Mucosa of descending colon (tissue), 3 donors: ENCODE measurements around the gene RAB37. TPM values are rescaled to one million over a fixed set of nuclear protein-coding genes. Genes with fewer than 3 reads are reported as not detected.

Experiments used
- ATAC-seq: fragments of 200-7000 bp; cut with Tn5 transposase; one replicate; pipeline ENCODE4 v1.9.1; 2020; ENCODE audit warnings: mild to moderate bottlenecking, moderate library complexity
- DNase-seq, 3 donors: peaks; one replicate each; pipeline ENCODE4 v3.0.0-alpha.2; 2020
- H3K36me3 ChIP-seq: fragments of 200-600 bp; one replicate; pipeline ENCODE4 v1.8.0; 2021; ENCODE audit warnings: low read depth, mild to moderate bottlenecking
- H3K4me1 ChIP-seq: fragments of 200-600 bp; one replicate; pipeline ENCODE4 v1.8.0; 2021; ENCODE audit warnings: low read depth, mild to moderate bottlenecking
- H3K4me3 ChIP-seq: fragments of 200-600 bp; one replicate; pipeline ENCODE4 v1.8.0; 2021; ENCODE audit warnings: mild to moderate bottlenecking
- H3K9me3 ChIP-seq: fragments of 200-600 bp; one replicate; pipeline ENCODE4 v1.8.0; 2021; ENCODE audit warnings: mild to moderate bottlenecking
- intact Hi-C, 2 donors: fragments of 100-400 bp; cut with DNase I in 1 of 2; cut with micrococcal nuclease in 1 of 2; formaldehyde crosslinking; loops; one replicate each; pipeline versions ENCODE4 v1.11.0 to v1.11.1; 2022; cut with DNase I, micrococcal nuclease
- long read RNA-seq, 2 donors: library from polyadenylated mRNA; unstranded; transcript quantifications; one replicate each; pipeline ENCODE4 v2.0.0, GENCODE V29; 2019 to 2021
- total RNA-seq, 3 donors: library from RNA; stranded (reverse); fragmentation: NEBNext Ultra II Directional in 2 of 3; extraction: Animal tissue kit (Norgen Biotek cat#: 25700) in 2 of 3; gene quantifications; one replicate each; pipeline versions ENCODE4 v1.2.1 to v1.2.4, GENCODE V29; 2021 to 2023
- TF ChIP-seq, protein P1 (sequence below): fragments of 200-600 bp; IDR thresholded peaks from one replicate; pipeline ENCODE4 v1.8.0; 2022; ENCODE audit warnings: antibody characterized with exemption, mild to moderate bottlenecking
- donor health status: DM: no; HTN: no; CAD: no; lungs with moderate emphysema.
- donor health status: DM: no; HTN: no; CAD: no.
- donor health status: DM: no; HTN: yes; CAD: no.

Gene RAB37, protein sequence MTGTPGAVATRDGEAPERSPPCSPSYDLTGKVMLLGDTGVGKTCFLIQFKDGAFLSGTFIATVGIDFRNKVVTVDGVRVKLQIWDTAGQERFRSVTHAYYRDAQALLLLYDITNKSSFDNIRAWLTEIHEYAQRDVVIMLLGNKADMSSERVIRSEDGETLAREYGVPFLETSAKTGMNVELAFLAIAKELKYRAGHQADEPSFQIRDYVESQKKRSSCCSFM
- total RNA-seq = 1 to 10 TPM; 4.3 to 9.8 (median 9.0) TPM
- long read RNA-seq, donor 1, partial matches to known transcripts = 1 of 7 reads
- long read RNA-seq, donor 1, other reads (novel, unspliced or antisense) = 1 of 7 reads
- long read RNA-seq, donor 2, partial matches to known transcripts = 0 of 4 reads
- long read RNA-seq, donor 2, other reads (novel, unspliced or antisense) = 2 of 4 reads

DNA sequence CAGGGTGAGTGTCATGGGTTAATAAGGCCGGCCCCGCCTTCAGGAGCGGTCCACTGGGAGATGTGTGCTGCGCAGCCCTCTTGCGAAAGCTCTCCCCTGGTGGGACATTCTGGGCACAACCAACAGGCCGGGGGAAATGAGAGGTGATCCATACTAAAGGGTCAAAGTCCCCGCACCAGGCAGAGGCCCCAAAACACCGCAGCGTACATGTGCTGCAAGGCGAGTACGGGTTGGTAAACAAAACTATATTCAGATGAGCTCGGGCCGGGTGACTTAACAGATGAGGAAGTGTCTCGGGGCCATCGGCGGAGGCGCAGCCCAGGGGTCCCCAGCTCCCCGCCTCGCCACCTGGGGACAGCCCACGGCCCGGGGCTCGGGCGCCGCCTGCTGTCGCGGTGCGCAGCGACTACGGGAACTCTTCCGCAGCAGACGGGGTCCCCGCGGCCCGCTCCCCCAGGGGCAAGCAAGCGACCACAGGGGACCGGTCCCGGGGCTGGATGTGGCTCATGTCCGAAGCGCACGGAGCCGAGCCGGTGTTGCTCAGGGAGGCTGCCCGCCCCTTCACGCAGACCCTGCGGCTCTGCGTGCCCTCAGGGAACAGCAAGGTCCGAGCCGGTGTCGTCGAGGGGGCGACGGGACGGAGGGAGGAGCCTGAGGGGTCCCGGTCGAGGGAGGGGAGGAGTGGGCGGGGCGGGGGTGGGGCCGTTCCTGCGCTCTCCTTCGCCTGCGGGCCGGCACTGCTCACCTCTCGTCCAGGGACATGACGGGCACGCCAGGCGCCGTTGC lies at the start of gene RAB37:
Gene RAB37, plus strand, starts transcription at position 744 of the 786 bp plus-strand sequence. Its CDS starts 17 bp downstream, at position 761.
- ATAC-seq (peak; percentile 63), DNase-seq (peak in 2 of 3 donors; percentile 65 to 81)
- Histone ChIP-seq H3K4me3 (no peak within 1 kb of the TSS), H3K36me3 (no peaks in the 10 kb centered on the region), H3K9me3 (no peaks in the 10 kb centered on the region), H3K4me1 (peaks cover 27% of the 10 kb centered on the region)
- intact Hi-C loops = no loop called here
- TF ChIP-seq, protein P1, sequence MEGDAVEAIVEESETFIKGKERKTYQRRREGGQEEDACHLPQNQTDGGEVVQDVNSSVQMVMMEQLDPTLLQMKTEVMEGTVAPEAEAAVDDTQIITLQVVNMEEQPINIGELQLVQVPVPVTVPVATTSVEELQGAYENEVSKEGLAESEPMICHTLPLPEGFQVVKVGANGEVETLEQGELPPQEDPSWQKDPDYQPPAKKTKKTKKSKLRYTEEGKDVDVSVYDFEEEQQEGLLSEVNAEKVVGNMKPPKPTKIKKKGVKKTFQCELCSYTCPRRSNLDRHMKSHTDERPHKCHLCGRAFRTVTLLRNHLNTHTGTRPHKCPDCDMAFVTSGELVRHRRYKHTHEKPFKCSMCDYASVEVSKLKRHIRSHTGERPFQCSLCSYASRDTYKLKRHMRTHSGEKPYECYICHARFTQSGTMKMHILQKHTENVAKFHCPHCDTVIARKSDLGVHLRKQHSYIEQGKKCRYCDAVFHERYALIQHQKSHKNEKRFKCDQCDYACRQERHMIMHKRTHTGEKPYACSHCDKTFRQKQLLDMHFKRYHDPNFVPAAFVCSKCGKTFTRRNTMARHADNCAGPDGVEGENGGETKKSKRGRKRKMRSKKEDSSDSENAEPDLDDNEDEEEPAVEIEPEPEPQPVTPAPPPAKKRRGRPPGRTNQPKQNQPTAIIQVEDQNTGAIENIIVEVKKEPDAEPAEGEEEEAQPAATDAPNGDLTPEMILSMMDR = peak; percentile 28

DNA sequence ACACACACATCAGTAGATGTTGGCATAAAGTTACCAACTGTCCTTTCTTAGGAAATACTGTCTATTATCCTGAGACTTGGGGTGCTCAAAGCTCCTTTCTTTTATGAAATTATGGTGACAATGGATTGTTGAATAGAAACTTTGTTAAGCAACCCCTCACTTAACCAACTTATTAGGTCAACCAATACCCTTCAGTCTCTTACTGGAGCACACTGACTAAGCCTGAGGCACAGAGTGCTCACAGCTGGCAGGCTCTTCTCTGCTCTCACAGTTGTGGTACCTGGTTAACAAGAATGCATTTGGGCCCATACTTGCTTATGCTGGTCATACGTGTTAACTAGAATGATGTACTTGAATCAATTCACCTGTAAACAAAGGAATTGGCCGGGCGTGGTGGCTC lies 49.2 kb upstream of the RAB37 start:
- intact Hi-C loops = no loop called here
- Histone ChIP-seq H3K9me3 (no peaks in the 10 kb centered on the region), H3K4me1 (no peaks in the 10 kb centered on the region), H3K4me3 (no peak overlapping the region), H3K36me3 (no peaks in the 10 kb centered on the region)
- DNase-seq = no peak
- ATAC-seq = no peak
- TF ChIP-seq, protein P1 = no peak

DNA sequence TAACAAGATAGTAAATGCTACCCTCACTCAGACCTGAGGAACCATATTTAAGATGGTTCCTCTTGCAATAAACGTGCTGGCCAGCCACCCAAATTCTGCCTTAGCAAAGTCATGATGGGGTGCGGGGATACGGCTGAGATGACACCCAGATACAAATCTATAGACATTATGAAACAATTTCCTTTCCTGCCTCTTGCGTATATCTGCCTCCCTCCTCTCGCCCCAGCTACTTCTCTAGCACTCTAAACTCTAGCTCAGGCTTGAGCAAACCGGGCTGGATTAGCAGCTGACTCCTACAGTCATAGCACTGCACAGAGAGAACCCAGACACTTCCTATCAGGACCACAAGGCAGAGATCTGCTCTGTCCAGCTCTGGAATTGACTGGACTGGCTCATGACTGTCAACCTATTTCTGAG lies 46.6 kb upstream of the RAB37 start:
- DNase-seq (peak in 1 of 3 donors; percentile 23), ATAC-seq (peak; percentile 65)
- H3K4me3 ChIP-seq = no peak overlapping the region
- no peaks in the 10 kb centered on the region for H3K36me3 ChIP-seq
- H3K4me1 ChIP-seq = no peaks in the 10 kb centered on the region
- intact Hi-C loops = no loop called here
- no peaks in the 10 kb centered on the region for H3K9me3 ChIP-seq
- TF ChIP-seq, protein P1 = no peak

DNA sequence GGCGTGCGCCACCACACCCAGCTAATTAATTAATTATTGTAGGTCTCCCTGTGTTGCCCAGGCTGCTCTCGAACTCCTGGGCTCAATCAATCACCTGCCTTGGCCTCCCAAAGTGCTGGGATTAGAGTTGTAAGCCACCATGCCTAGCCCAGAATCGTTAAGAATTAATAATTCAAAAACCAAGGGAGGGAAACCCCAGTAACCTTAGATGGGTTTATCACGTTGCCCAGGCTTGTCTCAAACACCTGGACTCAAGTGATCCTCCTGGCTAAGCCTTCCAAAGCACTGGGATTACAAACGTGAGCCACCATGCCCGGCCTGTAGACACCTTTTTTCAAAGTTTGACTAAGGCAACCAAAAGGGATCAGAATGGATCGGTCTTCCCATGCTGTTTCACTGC lies 45.9 kb upstream of the RAB37 start:
- TF ChIP-seq, protein P1 = no peak
- ATAC-seq (no peak), DNase-seq (no peak)
- no peaks in the 10 kb centered on the region for H3K36me3 ChIP-seq
- intact Hi-C loops = no loop called here
- H3K9me3 ChIP-seq = no peaks in the 10 kb centered on the region
- H3K4me3 ChIP-seq = no peak overlapping the region
- no peaks in the 10 kb centered on the region for H3K4me1 ChIP-seq

DNA sequence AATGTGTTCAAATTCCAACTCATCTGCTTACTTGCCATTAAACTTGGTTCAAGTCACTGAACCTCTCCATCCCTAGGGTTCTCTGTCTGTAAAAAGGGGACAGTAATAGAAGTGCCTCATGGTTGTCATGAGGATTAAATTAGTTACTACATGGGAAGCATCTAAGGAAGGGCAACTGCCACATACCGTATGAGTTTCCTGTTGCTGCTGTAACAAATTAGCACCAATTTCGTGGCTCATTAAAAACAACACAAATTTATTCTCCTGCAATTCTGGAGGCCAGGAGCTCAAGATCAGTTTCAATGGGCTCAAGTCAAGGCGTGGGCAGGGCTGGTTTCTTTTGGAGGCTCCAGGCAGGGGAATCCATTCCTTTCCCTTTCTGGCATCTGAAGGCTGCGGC lies 43.0 kb upstream of the RAB37 start:
- ATAC-seq (no peak), DNase-seq (no peak)
- no peaks in the 10 kb centered on the region for H3K36me3 ChIP-seq
- H3K4me1 ChIP-seq = no peaks in the 10 kb centered on the region
- no peak overlapping the region for H3K4me3 ChIP-seq
- intact Hi-C loops = no loop called here
- no peaks in the 10 kb centered on the region for H3K9me3 ChIP-seq
- TF ChIP-seq, protein P1 = no peak
